HG03095 (cell line): ENCODE data around the gene RUNX3.
"Not testable (repeated sequence)": the region's sequence is repeated elsewhere in the genome, so short reads cannot be mapped to it uniquely, and the experiment has no call there.

Experiments used
- ATAC-seq: cut with Tn5 transposase; IDR thresholded peaks from one replicate; pipeline ENCODE4 v1.9.1; 2021; ENCODE audit warnings: moderate library complexity; ENCODE audit not compliant: unreplicated experiment

RUNX3 gene

GRCh38 chr1:24914226-24915069, 15.6 kb downstream of the RUNX3 start:
- ATAC-seq = no peak

DNA sequence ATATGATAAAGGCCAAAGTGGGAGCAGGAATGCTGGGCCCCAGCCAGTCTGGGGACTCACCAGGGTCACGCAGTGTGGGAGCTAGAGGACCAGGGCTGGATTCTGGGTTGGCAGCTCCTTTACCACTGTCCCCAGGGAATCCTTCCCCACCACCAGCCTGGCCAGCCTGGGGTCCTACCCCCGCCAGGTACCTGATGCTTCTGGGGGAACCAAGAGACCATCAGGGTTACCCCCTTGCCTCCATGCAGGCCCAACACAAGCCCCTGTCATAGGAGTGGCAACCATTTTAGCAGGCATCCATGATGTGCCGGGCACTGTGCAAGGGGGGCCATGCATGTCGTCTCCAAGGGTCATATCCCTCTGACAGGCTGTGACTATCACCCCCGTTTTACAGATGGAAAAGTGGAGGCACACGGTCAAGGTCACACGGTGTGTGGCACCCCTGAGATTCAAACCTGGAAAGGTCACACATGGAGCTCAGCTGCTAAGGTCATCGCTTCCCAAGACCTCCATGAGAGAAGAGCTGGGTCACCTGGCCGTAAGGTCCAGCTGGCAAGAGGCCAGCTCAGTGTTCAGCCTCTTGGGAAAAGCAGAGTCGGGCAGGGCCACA, 16.4 kb downstream of the RUNX3 start:
- ATAC-seq = no peak

DNA sequence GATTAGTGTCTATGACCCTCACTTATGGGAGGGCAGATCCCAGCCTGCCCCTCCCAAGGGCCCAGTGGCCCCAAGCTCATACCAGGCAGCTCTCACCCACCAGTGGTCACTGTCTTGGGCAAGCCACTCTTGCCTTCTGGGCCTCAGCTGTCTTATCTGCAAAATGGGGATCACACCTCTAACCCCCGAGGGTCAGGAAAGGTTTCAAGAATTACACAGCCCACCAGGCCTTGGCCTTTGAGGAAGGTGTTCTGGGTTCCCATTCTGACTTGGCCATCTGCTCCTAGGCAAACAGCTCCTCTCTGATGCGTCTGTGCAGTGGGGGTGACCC, 16.8 kb downstream of the RUNX3 start:
- ATAC-seq = no peak

DNA sequence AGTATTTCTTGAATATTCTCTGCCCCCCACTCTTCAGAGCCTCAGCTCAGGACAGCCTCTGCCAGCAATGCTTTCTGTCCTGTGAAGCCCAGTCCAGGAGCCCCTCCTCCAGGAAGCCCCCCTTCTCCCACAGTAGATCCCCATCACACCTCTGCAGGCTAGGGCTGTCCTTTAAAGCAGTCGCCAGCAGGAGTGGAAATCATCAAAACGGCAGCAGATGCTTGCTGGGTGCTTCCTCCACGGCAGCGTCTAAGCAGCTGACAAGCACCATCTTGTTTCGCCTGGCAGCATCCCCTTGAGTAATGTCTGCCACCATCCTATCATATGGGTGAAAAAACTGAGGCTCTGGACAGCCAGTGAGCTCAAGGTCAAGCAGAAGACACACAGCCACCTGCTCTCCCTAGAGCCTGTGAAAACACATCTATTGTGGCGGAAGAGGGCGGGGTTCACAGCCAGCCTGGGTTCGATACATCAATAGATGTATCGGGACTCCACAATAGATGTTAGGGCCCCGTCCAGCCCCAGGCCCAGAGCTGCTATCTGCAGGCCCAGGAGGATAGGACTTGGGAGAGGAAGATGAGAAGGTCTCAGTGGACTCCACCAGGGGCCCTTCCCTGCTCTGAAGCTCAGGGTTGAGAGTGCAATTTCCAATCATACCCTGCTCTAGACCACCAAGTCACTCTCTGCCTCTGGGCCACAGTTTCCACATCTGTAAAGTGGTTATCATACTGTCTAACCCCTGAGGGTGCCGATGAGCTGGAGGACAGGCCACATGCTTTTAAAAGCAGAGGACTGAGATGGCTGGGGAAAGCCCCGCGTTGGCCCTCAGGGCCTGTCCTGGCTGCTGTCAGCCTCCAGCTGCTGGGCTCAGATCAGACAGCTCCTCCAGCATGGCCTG, 17.5 kb downstream of the RUNX3 start:
- ATAC-seq = no peak

DNA sequence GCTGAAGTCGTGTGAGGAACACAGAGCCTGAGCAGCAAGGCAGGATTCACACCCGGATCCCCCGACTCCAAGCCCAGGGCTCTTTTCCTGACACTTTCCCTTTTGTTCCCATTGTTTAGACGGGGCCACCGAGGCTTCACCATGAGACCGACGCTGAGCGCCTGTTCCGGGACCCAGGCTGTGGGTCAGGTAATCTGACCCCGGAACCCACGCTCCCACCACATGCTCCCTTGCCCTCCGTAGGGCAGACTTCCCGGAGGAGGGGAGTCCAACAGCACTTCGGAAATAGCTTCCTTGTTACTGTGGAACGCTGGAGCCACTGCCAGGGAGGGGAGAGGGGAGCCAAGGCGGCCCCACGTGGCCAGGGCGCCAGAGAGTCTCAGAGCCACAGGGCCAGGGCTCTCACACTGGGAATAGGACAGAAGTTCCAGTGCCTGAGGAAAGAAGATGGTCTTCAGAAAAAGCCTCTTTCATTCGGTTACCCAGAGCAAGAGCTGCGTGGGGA, 18.4 kb downstream of the RUNX3 start:
- ATAC-seq = no peak

GRCh38 chr1:24910751-24911650, 19.1 kb downstream of the RUNX3 start:
- ATAC-seq = no peak

DNA sequence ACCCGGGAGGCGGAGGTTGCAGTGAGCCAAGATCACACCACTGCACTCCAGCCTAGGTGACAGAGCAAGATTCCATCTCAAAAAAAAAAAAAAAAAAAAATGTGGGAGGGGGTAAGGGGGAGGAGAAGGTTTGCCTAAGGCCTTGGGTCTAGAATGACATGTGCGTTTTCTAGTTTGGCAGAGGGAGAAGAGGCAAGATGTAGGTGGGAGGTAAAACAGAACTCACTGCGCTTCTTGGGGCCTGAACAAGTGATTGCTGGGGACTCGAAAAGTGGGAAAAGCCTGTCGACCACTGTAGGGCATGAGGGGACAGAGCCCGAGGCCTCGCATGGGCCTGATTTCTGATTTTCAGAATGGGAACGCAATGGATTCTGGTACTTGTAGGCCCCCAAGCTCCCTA, 19.9 kb downstream of the RUNX3 start:
- ATAC-seq = no peak

DNA sequence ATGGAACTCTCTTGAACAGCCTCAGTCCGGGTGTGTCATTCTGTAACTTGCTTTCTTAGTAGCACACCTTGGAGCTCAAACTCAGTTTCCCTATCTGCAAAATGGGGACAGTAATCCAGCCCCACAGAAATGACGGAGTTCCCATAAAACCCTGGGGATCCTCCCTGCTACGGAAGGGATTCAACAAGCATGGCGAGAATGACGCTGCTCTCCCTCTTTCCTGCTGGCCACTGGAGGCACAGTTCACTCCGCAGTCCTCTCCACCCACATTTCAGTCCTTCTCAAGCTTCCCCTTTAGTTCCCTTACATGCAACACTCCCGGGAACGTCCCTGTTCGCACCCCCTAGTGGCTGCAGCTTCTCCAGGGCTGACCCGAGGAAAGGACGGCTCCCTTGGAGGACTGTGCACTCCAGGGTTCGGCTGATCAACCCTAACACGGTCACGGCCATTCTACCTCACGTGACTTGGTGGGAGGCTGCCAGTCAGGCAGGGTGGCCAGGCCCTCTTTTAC, 20.6 kb downstream of the RUNX3 start:
- no peak for ATAC-seq

DNA sequence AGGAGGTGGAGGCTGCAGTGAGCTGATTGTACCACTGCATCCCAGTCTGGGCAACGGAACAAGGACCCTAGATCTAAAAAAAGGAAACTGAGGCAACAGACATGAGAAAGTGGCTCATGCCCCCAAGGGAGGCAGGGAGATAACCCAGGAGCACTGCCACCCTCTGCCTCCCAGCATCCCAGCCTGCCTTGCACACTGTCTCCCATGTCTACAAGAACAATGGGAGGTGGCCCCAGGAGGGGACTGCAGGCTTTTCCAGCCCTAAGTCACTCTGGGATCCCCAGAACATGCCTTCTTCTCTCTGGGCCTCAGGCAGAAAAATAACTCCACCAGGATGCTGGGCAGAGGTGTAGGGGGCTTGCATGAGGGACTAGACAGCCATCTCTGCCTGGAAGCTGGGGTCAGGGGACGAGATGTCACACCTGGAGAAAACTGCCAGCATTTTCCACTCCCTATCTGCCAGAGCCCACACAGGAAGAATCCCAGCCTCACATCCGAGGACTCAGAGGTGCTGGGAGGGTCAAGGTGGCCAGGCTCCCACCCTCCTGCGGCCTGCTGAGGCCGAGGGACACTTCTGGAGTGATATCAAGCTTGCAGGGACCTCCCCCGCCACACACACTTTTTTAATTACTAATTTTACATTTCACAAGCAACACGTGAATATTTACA, 21.4 kb downstream of the RUNX3 start:
- no peak for ATAC-seq

DNA sequence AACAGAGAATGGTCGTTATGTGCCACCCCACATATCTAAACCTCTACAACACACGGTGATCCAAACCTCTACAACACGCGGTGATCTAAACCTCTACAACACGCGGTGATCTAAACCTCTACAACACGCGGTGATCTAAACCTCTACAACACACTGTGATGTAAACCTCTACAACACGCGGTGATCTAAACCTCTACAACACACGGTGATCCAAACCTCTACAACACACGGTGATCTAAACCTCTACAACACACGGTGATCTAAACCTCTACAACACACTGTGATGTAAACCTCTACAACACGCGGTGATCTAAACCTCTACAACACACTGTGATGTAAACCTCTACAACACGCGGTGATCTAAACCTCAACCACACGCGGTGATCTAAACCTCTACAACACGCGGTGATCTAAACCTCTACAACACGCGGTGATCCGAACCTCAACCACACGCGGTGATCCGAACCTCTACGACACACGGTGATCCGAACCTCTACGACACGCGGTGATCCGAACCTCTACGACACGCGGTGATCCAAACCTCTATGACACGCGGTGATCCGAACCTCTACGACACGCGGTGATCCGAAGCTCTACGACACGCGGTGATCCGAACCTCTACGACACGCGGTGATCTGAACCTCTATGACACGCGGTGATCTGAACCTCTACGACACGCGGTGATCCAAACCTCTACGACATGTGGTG, 22.3 kb downstream of the RUNX3 start:
- not testable (repeated sequence) for ATAC-seq

DNA sequence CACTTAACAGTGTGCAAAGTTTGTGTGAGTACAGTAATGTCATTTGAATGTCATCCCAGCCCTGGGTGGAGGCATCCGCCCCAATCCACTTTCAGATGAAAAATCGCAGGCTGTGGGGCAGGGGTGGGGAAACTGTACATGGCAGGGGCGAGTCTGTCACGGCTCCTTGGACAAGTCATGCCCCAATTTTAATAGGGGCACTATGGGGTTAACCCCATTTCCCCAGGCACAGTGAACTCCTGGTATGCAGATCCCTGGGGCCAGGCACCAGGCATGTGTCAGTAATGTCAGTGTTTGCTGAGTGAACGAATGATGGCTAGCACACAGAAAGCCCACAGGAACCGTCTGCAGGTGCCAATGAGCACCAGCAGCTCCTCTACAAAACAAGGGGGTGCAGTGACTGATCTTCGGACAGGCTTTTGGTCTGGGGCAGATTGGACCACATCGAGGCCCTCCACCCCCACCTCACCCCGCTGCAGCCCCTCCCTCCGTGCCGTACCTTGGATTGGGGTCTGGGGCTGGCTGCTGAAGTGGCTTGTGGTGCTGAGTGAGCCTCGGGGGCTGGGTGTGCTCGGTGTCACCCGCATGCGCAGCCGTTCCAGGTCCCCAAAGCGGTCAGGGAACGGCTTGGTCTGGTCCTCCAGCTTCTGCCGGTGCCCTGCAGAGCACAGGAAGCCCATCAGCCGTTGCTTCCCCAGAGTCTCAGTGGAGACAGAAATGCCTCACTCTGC, 23.2 kb downstream of the RUNX3 start:
- ATAC-seq = no peak

DNA sequence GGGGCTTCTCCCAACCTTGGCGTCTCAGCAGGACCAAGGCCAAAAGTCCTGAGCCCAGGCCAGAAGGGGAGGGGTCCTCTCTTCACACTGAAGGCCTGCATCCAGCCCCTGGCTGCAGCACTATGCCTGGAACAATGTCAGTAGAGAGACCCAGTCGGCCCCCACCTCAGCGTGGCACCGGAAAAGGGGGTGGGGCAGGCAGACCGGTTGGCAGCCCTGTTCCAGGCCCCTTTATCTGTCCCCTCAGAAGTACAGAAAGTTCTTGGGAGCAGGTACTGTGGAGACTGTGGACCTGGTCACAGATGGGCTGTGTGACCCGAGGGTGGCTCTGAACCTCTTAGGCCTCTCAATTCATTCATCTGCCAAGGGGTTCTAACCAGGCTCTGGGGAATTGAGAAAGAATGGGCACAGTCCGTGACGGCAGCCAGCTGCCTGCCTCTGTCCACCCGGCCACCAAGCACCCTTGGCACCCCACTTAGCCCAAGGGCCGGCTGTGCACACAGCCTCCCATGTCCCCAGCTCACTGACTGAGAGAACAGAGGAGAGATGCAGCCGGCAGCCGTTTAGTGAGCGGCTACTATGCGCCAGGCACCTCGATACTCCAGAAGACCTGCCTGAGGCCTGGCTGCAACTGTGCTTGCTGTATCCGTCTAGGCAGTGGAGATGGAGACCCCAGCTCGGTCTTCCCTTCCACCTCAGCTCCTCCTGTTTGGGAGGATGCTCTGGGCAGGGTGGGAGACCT, 23.9 kb downstream of the RUNX3 start:
- ATAC-seq = no peak

- no peak for ATAC-seq
Measured at GRCh38 chr1:24905355-24905978, 24.6 kb downstream of the RUNX3 start.

DNA sequence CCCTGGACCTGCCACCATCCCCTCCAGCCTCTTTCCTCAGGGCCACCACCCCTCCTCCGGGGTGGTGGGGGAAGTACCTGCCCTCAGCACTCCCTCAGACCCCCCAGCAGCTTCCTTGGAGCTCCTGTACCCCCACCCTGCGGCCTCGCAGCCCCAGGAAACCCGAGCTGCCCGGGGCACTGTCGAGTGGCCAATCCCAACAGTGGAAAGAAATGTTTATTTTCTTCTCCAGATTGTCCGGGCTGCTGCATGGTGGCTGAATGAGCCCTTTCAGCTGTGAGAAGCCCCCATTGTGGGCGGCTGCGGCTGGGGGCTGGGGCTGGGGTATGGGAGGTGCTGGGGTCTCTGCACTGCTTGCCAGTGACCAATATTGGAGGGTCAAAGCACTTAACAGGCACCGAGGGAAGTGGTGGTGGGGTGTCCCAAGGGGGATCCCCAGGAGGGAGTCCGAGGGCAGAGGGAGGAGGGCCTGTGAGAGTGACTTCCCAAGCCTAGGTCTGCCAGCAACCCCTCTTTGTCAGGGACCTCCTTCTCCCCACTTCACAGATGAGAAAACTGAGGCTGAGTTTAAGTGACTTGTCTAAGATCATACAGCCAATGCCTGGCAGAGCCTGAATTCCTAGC, 25.2 kb downstream of the RUNX3 start:
- no peak for ATAC-seq

DNA sequence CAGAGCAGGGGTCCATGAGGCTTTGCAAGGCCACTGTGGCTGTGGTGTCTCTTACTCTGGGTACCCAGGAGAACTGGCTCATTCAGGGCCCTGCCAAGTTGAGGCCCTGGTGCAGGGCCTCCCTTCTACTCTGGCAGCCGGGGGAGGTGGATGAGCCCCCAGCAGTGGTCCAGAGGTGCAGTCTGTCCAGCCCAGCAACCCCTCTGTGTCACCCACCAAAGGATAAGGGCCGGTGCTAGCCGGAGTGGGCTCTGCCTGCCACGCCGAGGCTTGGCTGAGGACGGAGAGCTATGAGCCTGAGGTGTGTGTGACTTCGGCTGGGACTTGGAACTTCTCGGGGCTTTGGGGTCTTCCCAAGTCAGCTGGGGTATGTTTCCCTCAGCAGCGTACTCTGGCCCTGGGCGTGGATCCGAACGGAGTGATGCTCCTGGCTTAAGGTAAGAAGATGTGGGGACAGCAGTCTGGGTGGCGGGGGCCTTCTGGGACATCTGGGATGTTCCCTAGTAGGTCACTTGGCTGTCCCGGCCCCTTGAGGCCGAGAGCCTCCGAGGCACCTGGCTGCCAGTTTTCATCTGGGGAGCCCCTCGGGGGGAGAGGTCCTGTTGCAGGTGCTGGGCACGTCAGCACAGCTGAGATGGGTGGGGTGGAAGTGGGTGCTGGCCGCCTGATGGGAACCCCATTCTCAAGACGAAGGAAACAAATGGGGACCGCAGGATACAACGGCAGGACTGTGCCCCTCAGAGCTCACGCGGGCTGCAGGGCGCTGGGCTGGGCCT, 25.9 kb downstream of the RUNX3 start:
- ATAC-seq = no peak

- no peak for ATAC-seq
Measured at GRCh38 chr1:24903560-24903954, 26.5 kb downstream of the RUNX3 start.
